HG03025 (cell line): ENCODE measurements around the gene ZFP90.

Experiments used
- ATAC-seq: cut with Tn5 transposase; IDR thresholded peaks from one replicate; pipeline ENCODE4 v1.9.1; 2021; ENCODE audit warnings: mild to moderate bottlenecking, moderate library complexity; ENCODE audit not compliant: unreplicated experiment, low FRiP score

The ZFP90 gene

DNA sequence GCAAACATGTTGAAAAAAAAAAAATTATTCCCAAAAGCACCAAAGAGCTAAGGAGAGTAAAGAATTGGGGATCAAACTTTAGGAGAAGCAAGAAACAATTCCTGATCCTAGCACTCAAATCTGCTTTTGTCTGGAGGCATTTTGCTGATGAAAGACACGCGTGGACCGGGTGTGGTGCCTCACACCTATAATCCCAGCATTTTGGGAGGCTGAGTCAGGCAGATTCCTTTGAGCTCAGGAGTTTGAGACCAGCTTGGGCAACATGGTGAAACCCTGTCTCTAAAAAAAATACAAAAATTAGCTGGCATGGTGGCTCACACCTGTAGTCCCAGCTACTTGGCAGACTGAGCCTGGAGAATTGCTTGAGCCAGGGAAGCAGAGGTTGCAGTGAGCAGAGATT lies 35.4 kb downstream of the ZFP90 start:
- ATAC-seq, result no peak

GRCh38 chr16:68575082-68575481 lies 36.0 kb downstream of the ZFP90 start:
- ATAC-seq, result no peak

DNA sequence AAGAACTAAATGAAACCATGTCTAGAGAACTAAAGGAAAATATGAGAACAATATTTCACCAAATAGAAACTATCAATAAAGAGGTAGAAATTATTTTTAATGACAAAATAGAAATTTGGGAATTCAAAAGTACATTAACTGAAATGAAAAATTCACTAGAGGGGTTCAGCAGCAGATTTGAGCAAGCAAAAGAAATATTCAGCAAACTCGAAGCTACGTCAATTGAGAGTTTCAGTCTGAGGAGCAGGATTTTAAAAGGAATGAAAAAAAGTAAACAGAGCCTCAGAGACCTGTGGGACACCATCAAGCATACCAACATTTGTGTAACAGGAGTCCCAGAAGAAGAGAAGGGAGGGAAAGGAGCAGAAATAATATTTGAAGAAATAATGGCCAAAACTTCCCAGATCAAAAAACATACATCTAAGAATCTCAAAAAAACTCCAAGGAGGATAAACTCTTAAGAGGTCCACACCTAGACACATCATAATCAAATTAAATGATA lies 38.3 kb downstream of the ZFP90 start:
- no peak for ATAC-seq

DNA sequence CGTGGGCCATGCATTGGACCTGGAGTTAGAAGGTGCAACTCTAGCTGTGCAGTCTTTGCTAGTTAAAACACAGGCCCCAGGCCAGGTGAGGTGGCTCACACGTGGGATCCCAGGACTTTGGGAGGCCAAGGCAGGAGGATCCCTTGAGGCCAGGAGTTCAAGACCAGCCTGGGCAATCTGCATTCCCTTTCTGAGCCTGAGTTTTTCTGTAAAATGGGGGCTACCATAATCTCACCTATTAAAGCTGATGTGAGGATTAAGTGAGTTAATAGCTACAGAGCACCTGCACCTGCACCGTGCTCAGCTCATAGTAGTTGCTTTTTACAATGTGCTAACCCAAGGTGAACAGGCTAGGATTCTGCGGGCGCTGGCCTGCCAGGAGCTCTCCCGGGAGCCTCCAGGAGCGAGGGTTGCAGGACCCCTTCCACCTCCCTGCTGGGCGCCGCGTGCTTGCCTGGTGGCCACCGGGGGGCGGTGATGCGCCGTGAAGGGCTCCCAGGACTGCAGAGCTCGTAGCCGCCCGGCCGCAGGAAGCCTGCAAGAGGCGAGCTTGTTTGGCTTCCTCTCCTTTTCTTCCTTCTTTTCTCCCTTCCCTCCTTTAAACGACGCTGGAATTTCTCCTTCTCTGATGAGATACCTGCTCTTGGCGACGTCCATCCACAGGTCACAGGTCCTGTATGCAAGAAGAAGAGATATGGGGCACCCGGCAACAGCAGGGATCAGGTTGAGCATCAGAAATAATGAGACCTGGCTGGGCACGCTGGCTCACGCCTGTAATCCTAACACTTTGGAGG lies 51.3 kb downstream of the ZFP90 start:
- no peak for ATAC-seq

DNA sequence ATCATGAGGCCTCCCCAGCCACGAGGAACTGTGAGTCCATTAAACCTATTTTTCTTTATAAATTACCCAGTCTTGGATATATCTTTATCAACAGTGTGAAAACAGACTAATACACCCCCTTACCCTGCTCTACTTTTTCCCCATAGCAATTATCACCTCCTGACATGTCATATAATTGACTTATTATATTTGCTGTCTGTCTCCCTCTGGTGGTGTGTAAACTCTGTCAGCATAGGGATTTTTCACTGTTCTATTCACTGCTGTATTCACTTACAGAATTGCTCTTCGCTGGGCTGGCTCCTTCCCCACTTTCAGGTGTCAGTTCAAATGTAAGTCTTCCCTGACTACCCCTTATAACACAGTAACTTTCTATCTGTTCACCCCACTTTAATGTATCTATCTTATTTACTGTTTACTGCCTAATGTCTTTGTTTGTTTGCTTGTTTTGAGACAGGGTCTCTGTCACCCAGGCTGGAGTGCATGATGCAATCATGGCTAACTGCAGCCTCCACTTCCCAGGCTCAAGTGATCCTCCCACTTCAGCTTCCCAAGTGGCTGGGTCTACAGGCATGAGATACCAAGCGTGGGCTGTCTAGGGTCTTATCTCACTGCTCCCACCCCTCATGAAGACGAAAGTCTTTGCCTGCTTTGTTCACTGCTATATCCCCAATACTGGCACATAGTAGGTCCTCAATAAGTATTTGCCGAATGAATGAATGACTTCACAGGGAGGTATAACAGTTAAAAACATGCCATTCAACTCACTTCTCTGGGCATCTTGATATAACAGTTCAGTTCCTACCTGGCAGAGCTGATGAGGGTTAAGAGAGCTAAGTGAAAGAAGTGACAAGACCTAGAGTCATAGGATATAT lies 53.6 kb downstream of the ZFP90 start:
- ATAC-seq, result no peak

DNA sequence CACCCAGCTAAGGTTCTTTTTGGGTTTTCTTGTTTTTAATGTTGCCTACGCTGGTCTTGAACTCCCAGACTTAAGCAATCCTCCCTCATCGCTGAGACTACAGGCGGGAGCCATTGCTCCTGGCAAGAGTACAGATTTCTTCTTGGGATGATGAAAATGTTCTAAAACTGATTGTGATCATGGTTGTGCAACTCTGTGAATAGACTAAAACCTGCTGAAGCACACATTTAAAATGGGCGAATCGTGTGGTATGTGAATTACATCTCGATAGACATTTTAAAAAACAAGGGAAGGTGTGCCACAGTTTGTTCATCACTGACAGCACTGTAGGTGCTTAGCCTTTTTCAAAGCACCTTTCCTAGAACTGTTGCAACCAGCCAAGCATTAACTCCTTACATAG lies 57.2 kb downstream of the ZFP90 start:
- ATAC-seq, result no peak

GRCh38 chr16:68599586-68599985 lies 60.5 kb downstream of the ZFP90 start:
- no peak for ATAC-seq

DNA sequence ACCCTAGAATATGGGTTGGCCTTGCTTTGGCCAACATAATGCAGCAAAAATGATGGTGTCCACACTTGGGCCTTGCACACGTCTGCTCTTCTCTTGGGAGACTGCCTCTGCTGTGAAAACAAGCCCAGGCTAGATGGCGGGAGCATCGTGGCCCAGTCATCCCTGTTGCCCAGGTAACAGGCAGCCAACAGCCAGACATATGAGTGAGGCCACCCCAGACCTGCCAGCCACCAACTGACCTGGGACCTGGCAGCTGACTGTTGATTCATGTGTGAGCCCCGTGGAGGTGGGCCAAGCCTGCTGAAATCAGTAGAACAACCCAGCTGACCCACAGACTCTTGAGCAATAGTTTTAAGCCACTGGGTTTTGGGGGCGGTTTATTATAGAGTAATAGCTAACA lies 66.7 kb downstream of the ZFP90 start:
- no peak for ATAC-seq

GRCh38 chr16:68607443-68607842 lies 68.4 kb downstream of the ZFP90 start:
- no peak for ATAC-seq

DNA sequence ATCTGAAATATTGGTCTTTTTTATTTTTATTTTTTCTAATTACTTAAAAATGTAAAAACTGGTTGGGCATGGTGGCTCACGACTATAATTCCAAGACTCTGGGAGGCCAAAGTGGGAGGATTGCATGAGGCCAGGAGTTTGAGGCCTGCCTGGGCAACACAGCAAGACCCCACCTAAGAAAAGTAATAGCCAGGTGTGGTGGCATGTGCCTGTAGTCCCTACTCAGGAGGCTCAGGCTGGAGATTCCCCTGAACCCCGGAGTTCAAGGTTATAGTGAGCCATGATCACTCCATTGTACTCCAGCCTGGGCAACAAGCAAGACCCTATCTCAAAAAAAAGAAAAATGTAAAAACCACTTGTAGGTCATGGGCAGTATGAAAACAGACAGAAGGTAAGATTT lies 69.2 kb downstream of the ZFP90 start:
- no peak for ATAC-seq

DNA sequence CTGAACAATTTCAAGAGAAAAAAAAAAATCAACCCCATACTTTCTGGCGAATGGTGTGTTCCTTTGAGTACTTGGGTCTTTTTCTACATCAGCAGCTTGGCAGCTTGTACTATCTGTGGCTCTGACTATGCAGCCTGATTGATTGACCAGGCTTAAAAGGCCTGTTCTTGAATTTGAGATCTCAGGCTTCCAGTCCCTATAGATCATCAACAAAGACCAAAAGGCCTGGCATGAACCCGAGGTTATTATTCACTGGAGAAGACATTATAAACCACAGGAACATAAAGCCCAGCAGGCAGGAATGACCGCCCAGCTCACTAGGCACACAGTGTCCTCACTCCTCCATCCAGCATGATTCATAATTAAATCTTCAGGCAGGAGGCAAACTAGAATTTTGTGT lies 73.9 kb downstream of the ZFP90 start:
- no peak for ATAC-seq

- no peak for ATAC-seq
Measured at GRCh38 chr16:68617734-68618133, 78.6 kb downstream of the ZFP90 start.
